ENCODE results near the gene TUG1. TPM values are rescaled to one million over a fixed set of nuclear protein-coding genes. Genes with fewer than 3 reads are reported as not detected.

TUG1 gene
- total RNA-seq, 4 donors from 2014 or later, result 14.3 to 23.9 (median 15.8) TPM

GRCh38 chr22:30941363-30941740 lies 27.7 kb upstream of the TUG1 start:
- in situ Hi-C loops (cut with MboI; ENCODE audit: low sequenced_read_pairs in 4 of 4) (loop anchor here in 1 of 4 donors (10.0 kb wide), 1 partner anchor 213 kb away; no protein-coding TSS in a partner anchor), intact Hi-C loops (cut with DNase I; ENCODE audit: low total_unique reads) (no loop called here)
- H3K36me3 ChIP-seq, result peaks cover 2 to 99% of the 10 kb centered on the region in 2 donors

GRCh38 chr22:30943368-30943767 lies 25.7 kb upstream of the TUG1 start:
- Histone ChIP-seq H3K4me1 (peaks cover 0 to 8% of the 10 kb centered on the region in 2 donors), H3K4me3 (no peak overlapping the region), H3K27me3 (no peaks in the 10 kb centered on the region), H3K9me3 (no peaks in the 10 kb centered on the region), H3K36me3 (peaks cover 2 to 95% of the 10 kb centered on the region in 2 donors), H3K27ac (no peak overlapping the region)
- in situ Hi-C loops (cut with MboI; ENCODE audit: low sequenced_read_pairs in 4 of 4), result loop anchor here in 1 of 4 donors (10.0 kb wide), 1 partner anchor 211 kb away; no protein-coding TSS in a partner anchor
- no peak for DNase-seq
- intact Hi-C loops (cut with DNase I; ENCODE audit: low total_unique reads), result no loop called here
- ATAC-seq, result no peak
- no peak for TF ChIP-seq CTCF (IDR thresholded peaks at IDR 0.05 in 4 of 5, conservative IDR thresholded peaks at IDR 0.05 in 1 of 5)
- TF ChIP-seq POLR2A (IDR thresholded peaks at IDR 0.05), result no peak

More at GRCh38 chr22:30941363-30941740, 27.7 kb upstream of the TUG1 start:
- DNase-seq, result no peak
- H3K4me1 ChIP-seq, result no peaks in the 10 kb centered on the region
- no peak overlapping the region for H3K4me3 ChIP-seq
- no peak for ATAC-seq
- H3K9me3 ChIP-seq, result no peaks in the 10 kb centered on the region
- TF ChIP-seq CTCF (IDR thresholded peaks at IDR 0.05 in 4 of 5, conservative IDR thresholded peaks at IDR 0.05 in 1 of 5) (no peak), POLR2A (IDR thresholded peaks at IDR 0.05) (no peak)
- no peak overlapping the region for H3K27ac ChIP-seq
- H3K27me3 ChIP-seq, result no peaks in the 10 kb centered on the region

GRCh38 chr22:30944986-30945385 lies 24.1 kb upstream of the TUG1 start:
- Histone ChIP-seq H3K27me3 (no peaks in the 10 kb centered on the region), H3K9me3 (no peaks in the 10 kb centered on the region), H3K4me1 (peaks cover 0 to 14% of the 10 kb centered on the region in 2 donors), H3K4me3 (no peak overlapping the region), H3K36me3 (peaks cover 0 to 96% of the 10 kb centered on the region in 2 donors), H3K27ac (no peak overlapping the region)
- in situ Hi-C loops (cut with MboI; ENCODE audit: low sequenced_read_pairs in 4 of 4), result loop anchor here in 1 of 4 donors (10.0 kb wide), 1 partner anchor 210 kb away; no protein-coding TSS in a partner anchor
- DNase-seq (no peak), ATAC-seq (no peak)
- intact Hi-C loops (cut with DNase I; ENCODE audit: low total_unique reads), result loop anchor here (5.0 kb wide), 1 partner anchor 202 kb away; no protein-coding TSS in a partner anchor
- TF ChIP-seq CTCF (IDR thresholded peaks at IDR 0.05 in 4 of 5, conservative IDR thresholded peaks at IDR 0.05 in 1 of 5), result no peak
- no peak for TF ChIP-seq POLR2A (IDR thresholded peaks at IDR 0.05)

GRCh38 chr22:30945653-30946052 lies 23.4 kb upstream of the TUG1 start:
- no peak overlapping the region for H3K27ac ChIP-seq

More at GRCh38 chr22:30945653-30946052, 23.4 kb upstream of the TUG1 start:
- DNase-seq, result no peak
- Histone ChIP-seq H3K36me3 (peaks cover 0 to 94% of the 10 kb centered on the region in 2 donors), H3K4me3 (no peak overlapping the region), H3K4me1 (peaks cover 0 to 14% of the 10 kb centered on the region in 2 donors), H3K27me3 (no peaks in the 10 kb centered on the region), H3K9me3 (no peaks in the 10 kb centered on the region)
- intact Hi-C loops (cut with DNase I; ENCODE audit: low total_unique reads) (loop anchor here (5.0 kb wide), 1 partner anchor 202 kb away; no protein-coding TSS in a partner anchor), in situ Hi-C loops (cut with MboI; ENCODE audit: low sequenced_read_pairs in 4 of 4) (loop anchor here in 1 of 4 donors (10.0 kb wide), 1 partner anchor 209 kb away; no protein-coding TSS in a partner anchor)
- ATAC-seq, result no peak
- TF ChIP-seq POLR2A (IDR thresholded peaks at IDR 0.05) (no peak), CTCF (IDR thresholded peaks at IDR 0.05 in 4 of 5, conservative IDR thresholded peaks at IDR 0.05 in 1 of 5) (no peak)

All from gastrocnemius medialis (tissue), 4 donors.